GM19025 (cell line): ENCODE results near the gene IGLL1.
"Not testable (repeated sequence)": the region's sequence is repeated elsewhere in the genome, so short reads cannot be mapped to it uniquely, and the experiment has no call there.

ENCODE experiments used
- ATAC-seq: cut with Tn5 transposase; IDR thresholded peaks from one replicate; pipeline ENCODE4 v1.9.1; 2021; ENCODE audit warnings: mild to moderate bottlenecking, low read depth, moderate library complexity; ENCODE audit not compliant: unreplicated experiment

IGLL1 gene

GRCh38 chr22:23565305-23565914 lies 14.7 kb downstream of the IGLL1 start:
- ATAC-seq = no peak

- no peak for ATAC-seq
Observed at GRCh38 chr22:23564276-23564675, 15.8 kb downstream of the IGLL1 start.

GRCh38 chr22:23563111-23563510 lies 17.0 kb downstream of the IGLL1 start:
- no peak for ATAC-seq

- no peak for ATAC-seq
Observed at GRCh38 chr22:23562186-23562585, 17.9 kb downstream of the IGLL1 start.

- not testable (repeated sequence) for ATAC-seq
Observed at GRCh38 chr22:23561025-23561510, 19.0 kb downstream of the IGLL1 start.

GRCh38 chr22:23560215-23560614 lies 19.9 kb downstream of the IGLL1 start:
- not testable (repeated sequence) for ATAC-seq

- no peak for ATAC-seq
Observed at GRCh38 chr22:23557467-23557866, 22.6 kb downstream of the IGLL1 start.

GRCh38 chr22:23557036-23557435 lies 23.1 kb downstream of the IGLL1 start:
- ATAC-seq = no peak

GRCh38 chr22:23556026-23556620 lies 24.0 kb downstream of the IGLL1 start:
- no peak for ATAC-seq

- no peak for ATAC-seq
Observed at GRCh38 chr22:23555118-23555517, 25.0 kb downstream of the IGLL1 start.

GRCh38 chr22:23553924-23554870 lies 25.9 kb downstream of the IGLL1 start:
- ATAC-seq = no peak

GRCh38 chr22:23553438-23553837 lies 26.7 kb downstream of the IGLL1 start:
- no peak for ATAC-seq

- ATAC-seq = no peak
Observed at GRCh38 chr22:23552573-23552972, 27.5 kb downstream of the IGLL1 start.

- no peak for ATAC-seq
Observed at GRCh38 chr22:23551385-23551784, 28.7 kb downstream of the IGLL1 start.

- ATAC-seq = no peak
Observed at GRCh38 chr22:23550049-23550650, 29.9 kb downstream of the IGLL1 start.

GRCh38 chr22:23549198-23549595 lies 30.9 kb downstream of the IGLL1 start:
- no peak for ATAC-seq

GRCh38 chr22:23548501-23549197 lies 31.4 kb downstream of the IGLL1 start:
- no peak for ATAC-seq

- no peak for ATAC-seq
Observed at GRCh38 chr22:23547818-23548500, 32.1 kb downstream of the IGLL1 start.

- not testable (repeated sequence) for ATAC-seq
Observed at GRCh38 chr22:23547382-23547781, 32.7 kb downstream of the IGLL1 start.

- ATAC-seq = no peak
Observed at GRCh38 chr22:23544852-23545251, 35.2 kb downstream of the IGLL1 start.
